GM21447 (cell line): ENCODE results near the gene CEP128.

Source experiments
- ATAC-seq: cut with Tn5 transposase; IDR thresholded peaks from one replicate; pipeline ENCODE4 v1.9.1; 2021; ENCODE audit not compliant: unreplicated experiment

Gene CEP128

DNA sequence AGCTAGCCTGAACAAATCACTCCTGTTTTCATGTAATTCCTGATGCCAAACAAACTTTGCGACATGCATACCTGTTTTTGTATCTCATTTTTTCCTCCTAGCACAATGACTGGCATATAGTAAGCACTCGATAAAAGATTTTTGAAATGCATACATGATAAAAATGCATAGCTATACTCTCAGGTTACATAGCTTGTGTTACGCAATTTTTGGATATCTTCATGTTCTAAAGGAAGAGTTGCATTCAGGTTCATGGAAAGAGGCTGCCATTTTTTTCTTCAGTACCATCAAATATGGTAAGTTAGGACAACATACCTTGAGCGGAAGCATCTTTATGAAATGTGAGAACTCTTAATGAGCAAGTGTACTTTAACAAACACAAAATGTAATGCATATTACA lies 445.4 kb downstream of the CEP128 start:
- ATAC-seq = no peak

DNA sequence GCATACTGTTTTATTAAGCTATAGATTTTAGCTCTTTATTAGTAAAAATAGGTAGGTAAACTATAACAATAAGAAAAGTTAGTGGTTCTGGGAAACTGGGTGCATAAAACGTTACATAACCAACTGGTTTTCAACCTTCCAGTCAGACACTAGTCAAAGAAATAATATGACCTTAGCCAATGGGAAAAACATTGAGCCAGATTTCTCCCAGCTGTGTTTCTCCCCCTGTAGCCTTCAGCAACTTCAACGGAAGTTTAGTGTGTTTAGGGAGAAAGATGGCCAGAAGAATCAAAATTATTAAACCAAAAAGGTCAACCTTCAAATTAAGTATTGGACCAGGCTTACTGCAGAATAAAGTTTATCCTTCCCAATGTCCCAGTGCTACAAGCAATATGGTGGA lies 446.8 kb downstream of the CEP128 start:
- ATAC-seq = no peak

DNA sequence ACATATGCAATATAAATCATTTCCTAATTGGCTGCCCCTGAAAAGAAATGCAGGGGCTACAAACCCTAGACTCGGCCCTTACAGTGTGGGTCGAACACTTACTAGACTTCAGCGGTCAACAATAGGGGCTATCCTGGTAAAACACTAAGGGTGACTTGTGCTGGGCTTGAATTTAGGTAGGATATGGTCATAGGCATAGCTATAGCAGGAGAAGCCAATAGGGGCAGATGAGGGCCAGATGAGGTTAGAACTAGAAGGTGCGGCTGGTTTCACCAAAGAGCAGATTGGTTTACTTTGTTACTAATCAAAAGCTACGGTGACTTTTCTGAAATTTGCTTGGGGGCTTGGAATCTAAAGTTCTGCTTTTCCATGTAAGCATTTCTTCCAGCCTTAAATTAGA lies 447.9 kb downstream of the CEP128 start:
- no peak for ATAC-seq

DNA sequence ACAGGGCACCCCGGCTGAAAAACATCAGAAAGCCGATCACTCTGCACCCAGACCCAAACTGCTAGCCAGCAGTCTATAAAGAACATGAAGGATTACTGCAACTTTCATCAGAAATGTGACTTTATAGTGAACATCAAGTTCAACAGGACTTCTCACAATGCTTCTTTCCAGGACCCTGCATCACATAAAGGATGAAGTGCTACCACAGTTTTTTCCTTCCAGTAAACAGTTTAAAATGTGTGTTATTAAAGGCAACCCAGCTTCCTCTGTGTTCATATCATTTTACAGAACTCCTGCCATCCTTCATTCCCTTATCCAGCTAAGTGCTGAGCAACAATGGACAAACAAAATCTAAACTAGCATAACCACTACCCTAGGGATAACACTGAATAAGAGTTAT lies 449.9 kb downstream of the CEP128 start:
- no peak for ATAC-seq

DNA sequence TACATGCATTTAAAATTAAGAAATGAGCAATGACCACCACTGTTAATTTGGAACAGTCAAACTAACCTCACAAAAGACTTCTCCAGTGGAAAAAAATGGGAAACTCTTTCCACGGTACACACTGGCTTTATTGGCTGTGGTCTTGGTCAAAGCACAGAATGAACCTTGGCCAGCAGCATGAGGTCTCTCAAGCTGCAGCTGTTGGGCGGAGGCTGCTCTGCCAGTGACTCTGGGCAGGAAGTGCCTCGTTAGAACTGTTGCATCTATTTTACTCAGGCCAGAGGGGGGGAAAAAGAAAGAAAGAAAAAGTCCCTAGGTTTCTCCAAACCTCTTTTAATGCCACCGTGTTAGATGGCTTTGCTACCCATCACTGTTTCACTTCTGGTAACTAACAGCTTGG lies 450.4 kb downstream of the CEP128 start:
- ATAC-seq = peak; percentile 74

DNA sequence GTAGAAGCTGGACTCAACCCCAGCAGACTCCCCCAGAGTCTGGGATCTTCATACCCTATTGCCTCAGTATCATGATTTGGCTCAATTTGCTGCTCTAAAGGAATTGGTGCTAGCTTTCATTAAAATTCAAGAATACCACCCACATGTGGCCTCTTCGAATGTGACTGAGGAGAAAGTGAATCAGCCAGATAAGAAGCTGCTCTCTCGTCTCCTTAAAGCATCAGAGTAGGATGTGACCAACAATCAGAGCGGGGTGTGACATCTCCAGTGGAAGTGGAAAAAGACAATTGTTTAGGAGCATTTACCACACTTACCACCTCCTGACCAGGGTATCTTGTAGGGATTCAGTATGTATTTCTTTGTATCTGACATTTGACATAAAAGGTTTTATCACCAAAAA lies 452.0 kb downstream of the CEP128 start:
- no peak for ATAC-seq

- no peak for ATAC-seq
Measured at GRCh38 chr14:80485764-80486163, 455.8 kb downstream of the CEP128 start.

- ATAC-seq = no peak
Measured at GRCh38 chr14:80483331-80483730, 458.2 kb downstream of the CEP128 start.

DNA sequence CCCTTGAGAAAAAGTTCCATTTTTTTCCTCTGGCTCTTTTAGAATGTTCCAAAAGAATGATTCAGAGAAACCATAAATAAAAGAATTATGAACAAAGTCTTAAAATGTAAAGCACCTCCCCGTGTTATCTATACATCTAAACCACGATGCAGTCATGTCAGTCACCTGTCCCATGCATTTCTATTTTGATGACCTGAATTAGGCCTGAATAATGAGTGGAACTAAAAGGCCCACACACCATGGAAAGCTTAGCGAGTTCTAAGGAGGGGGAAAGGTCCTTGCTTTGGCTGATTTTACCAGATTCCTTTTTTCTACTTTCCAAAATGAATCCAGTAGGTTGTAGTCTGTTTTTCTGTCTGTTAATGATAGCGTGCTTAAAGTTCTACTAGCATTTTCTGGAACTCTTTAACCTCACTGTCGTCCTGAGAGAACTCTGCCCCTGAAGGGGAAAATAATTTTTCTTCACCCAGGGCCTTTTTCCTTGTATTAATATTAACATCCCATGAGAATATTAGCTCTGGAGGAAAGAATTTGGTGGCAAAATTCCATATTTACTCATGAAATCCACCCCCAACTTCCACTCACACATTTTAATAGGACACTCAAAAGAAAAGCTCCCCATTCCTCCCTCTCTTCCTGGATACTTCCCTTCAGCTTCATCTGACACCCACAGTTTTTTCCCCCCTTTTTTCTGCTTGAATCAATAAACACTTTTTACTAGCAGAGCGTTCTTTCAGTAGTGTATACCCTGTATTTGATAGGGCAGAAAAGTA lies 464.0 kb downstream of the CEP128 start:
- ATAC-seq = no peak

GRCh38 chr14:80475074-80475473 lies 466.5 kb downstream of the CEP128 start:
- ATAC-seq = no peak

DNA sequence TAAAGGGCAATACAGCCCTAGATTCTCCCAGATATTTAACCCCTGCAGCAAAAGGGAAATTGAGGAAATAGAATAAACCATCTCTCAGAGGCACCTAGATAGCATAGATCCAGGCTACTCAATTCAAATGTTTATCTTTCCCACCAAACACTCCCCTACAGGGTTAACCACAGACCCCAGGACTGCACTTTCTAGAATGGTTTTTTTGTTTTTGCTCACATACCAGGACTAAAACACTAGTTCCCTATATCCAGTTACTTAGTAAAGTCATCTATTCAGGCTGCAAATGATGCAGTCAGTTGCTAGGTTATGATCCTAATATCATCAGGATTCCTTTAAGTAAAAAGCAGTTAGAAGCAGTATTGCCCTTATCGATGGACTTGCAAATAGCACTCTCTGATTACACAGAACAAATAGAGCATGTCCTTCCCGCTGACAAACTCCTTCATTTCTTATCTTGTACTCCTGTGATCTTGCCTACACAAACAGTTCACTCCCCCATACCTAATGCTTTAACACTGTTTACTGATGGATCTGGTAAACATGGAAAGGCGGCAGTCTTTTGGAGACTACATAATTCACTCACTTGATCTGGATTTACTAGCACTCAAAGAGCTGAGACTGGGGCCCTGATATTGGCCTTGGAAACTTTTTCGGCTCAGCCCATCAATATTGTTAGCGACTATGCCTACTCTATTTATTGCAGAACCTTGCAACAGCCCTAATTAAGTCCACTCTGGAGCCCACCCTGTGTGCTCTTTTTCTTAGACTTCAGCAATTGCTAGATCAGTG lies 473.0 kb downstream of the CEP128 start:
- no peak for ATAC-seq

DNA sequence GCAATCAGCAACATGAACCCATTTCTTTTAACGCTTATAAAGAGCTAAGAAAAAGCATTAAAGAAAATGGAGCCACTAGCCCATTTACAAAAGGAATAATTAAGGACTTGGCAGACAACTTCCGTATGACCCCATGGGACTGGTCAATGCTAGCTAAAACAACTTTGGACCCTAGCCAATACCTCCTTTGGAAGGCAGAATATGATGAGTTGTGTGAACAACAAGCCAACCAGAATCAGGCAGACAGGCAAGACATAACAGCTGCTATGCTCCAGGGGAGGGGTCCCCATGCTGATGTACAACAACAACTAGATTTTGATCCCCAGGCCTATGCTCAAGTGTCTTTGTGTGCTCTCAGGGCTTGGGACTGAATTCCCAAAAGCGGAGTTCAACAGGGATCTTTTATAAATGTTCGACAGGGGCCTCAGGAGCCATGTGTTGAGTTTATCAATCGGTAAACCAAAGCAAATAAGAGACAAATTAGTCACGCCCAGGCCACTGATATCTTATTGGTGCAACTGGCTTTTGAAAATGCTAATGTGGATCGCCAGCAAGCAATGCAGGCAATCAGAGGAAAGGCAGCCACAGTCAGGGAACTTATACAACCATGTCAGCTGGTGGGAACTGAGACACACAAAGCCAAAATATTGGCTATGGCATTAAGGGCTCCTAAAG lies 475.9 kb downstream of the CEP128 start:
- ATAC-seq = no peak

GRCh38 chr14:80464531-80465149 lies 476.9 kb downstream of the CEP128 start:
- no peak for ATAC-seq

GRCh38 chr14:80456209-80456608 lies 485.3 kb downstream of the CEP128 start:
- no peak for ATAC-seq

- no peak for ATAC-seq
Measured at GRCh38 chr14:80455031-80455430, 486.5 kb downstream of the CEP128 start.

- ATAC-seq = no peak
Measured at GRCh38 chr14:80448267-80448666, 493.3 kb downstream of the CEP128 start.

- ATAC-seq = no peak
Measured at GRCh38 chr14:80447392-80447791, 494.1 kb downstream of the CEP128 start.
